Mesothelial cell of epicardium (in vitro differentiated cells): ENCODE data around the gene NANOS1. TPM values are rescaled to one million over a fixed set of nuclear protein-coding genes. Genes with fewer than 3 reads are reported as not detected.

ENCODE experiments used
- DNase-seq, 2 experiments: peaks; one replicate each; pipeline ENCODE4 v3.0.0; 2021; ENCODE audit warnings: low spot score in 2 of 2; ENCODE audit not compliant: unreplicated experiment in 2 of 2
- H3K27ac Mint-ChIP-seq: 2 replicates; pipeline ENCODE4 v1.8.0; 2021; ENCODE audit warnings: mixed read lengths
- H3K27me3 Mint-ChIP-seq: 2 replicates; pipeline ENCODE4 v1.8.0; 2021; ENCODE audit warnings: low read depth, mixed read lengths
- H3K36me3 Mint-ChIP-seq: 2 replicates; pipeline ENCODE4 v1.8.0; 2021; ENCODE audit warnings: mixed read lengths
- H3K4me1 Mint-ChIP-seq: 2 replicates; pipeline ENCODE4 v1.8.0; 2021; ENCODE audit warnings: mixed read lengths
- H3K4me3 Mint-ChIP-seq: 2 replicates; pipeline ENCODE4 v1.8.0; 2021; ENCODE audit warnings: mild to moderate bottlenecking, moderate library complexity, mixed read lengths
- H3K9me3 Mint-ChIP-seq: 2 replicates; pipeline ENCODE4 v1.8.0; 2021; ENCODE audit warnings: mixed read lengths
- CTCF ChIP-seq: fragments of 200-600 bp; sonication (generic); IDR thresholded peaks from one replicate; pipeline ENCODE4 v1.5.0; 2021; ENCODE audit warnings: antibody characterized with exemption; ENCODE audit not compliant: unreplicated experiment
- total RNA-seq: library from RNA; stranded (reverse); gene quantifications from 3 replicates; pipeline ENCODE4 v1.2.1, GENCODE V29; 2021

Gene NANOS1
- total RNA-seq, 1 donor from 2014 or later: 4.1 TPM

- peaks cover 24% of the 10 kb centered on the region for H3K4me1 Mint-ChIP-seq
- H3K27me3 Mint-ChIP-seq: no peaks in the 10 kb centered on the region
- H3K27ac Mint-ChIP-seq: peak within 1 kb of the TSS; percentile 99
- H3K4me3 Mint-ChIP-seq: peak within 1 kb of the TSS; percentile 90
- H3K9me3 Mint-ChIP-seq: no peaks in the 10 kb centered on the region
- H3K36me3 Mint-ChIP-seq: peaks cover 2% of the 10 kb centered on the region
- DNase-seq: peak; percentile 91 to 96
- no peak for TF ChIP-seq CTCF
Measured at GRCh38 chr10:119080521-119081259, 51.2 kb downstream of the NANOS1 start, which contains the start of gene EIF3A. EIF3A (minus strand) TSS chr10:119080817; CDS start chr10:119080676, 141 bp downstream.

Other genes with a start within 250 kb of the NANOS1 start
- 145 to 148 TPM (median 145 TPM) in 3 replicates for gene EIF3A, start 51.1 kb downstream of the NANOS1 start, total RNA-seq
- 38.4 to 40.3 TPM (median 39.6 TPM) in 3 replicates for gene DENND10, start 74.4 kb downstream of the NANOS1 start, total RNA-seq
- 33.3 to 37.2 TPM (median 36.6 TPM) in 3 replicates for gene SFXN4, start 136.0 kb downstream of the NANOS1 start, total RNA-seq
- 85.7 to 91.5 TPM (median 86.5 TPM) in 3 replicates for gene PRDX3, start 149.1 kb downstream of the NANOS1 start, total RNA-seq
- gene GRK5, start 177.9 kb downstream of the NANOS1 start, total RNA-seq: 13.6 to 14.5 TPM (median 14.0 TPM) in 3 replicates